IMR-90 (cell line): ENCODE measurements around the gene SLC35F1. TPM values are rescaled to one million over a fixed set of nuclear protein-coding genes. Genes with fewer than 3 reads are reported as not detected.

Source experiments
- ATAC-seq: fragments of 200-7000 bp; cut with Tn5 transposase; 2 replicates; pipeline ENCODE4 v1.9.1; 2020; ENCODE audit warnings: low read depth, mild to moderate bottlenecking, moderate library complexity
- BruUV-seq: library from RNA; stranded (reverse); fragments of 400-500 nt; replicated peaks from 2 replicates; lab custom pipeline; 2021; lab: Mats Ljungman, UMichigan
- CTCF ChIA-PET: fragments of 300-600 bp; formaldehyde crosslinking; extraction: SDS; loops from one replicate; lab custom pipeline; 2021; ENCODE audit warnings: antibody characterized with exemption; lab: Yijun Ruan, JAX
- POLR2A ChIA-PET: fragments of 300-600 bp; sonication (Branson Sonifier 250); formaldehyde crosslinking; loops from one replicate; lab custom pipeline; 2022; ENCODE audit warnings: antibody characterized with exemption; ENCODE audit not compliant: unreplicated experiment; lab: Charles Lee
- DNase-seq: peaks from one replicate; pipeline ENCODE4 v3.0.0; 2013
- H2AFZ ChIP-seq: replicated peaks from 2 replicates; pipeline ENCODE3; 2013; ENCODE audit warnings: low read length, mild to moderate bottlenecking; ENCODE audit not compliant: poor library complexity
- H2AK5ac ChIP-seq: 2 replicates; pipeline ENCODE4 v1.6.1; 2013; ENCODE audit warnings: low read depth, low read length, inconsistent platforms
- H2AK9ac ChIP-seq: replicated peaks from 2 replicates; pipeline ENCODE3; 2013; ENCODE audit warnings: mild to moderate bottlenecking, low read depth, low read length, moderate library complexity; ENCODE audit not compliant: poor library complexity
- H2BK120ac ChIP-seq: 2 replicates; pipeline ENCODE4 v1.6.1; 2013; ENCODE audit warnings: low read depth, low read length, inconsistent platforms
- H2BK15ac ChIP-seq: 3 replicates; pipeline ENCODE4 v1.6.1; 2013; ENCODE audit warnings: low read depth, low read length, inconsistent platforms
- H2BK20ac ChIP-seq: 2 replicates; pipeline ENCODE4 v1.6.1; 2013; ENCODE audit warnings: low read depth, mild to moderate bottlenecking, inconsistent platforms, low read length, moderate library complexity
- H2BK5ac ChIP-seq: 2 replicates; pipeline ENCODE4 v1.6.1; 2013; ENCODE audit warnings: mild to moderate bottlenecking, low read depth, low read length, inconsistent platforms; ENCODE audit not compliant: poor library complexity, severe bottlenecking
- H3K14ac ChIP-seq: replicated peaks from 2 replicates; pipeline ENCODE4 v1.6.1; 2013; ENCODE audit warnings: low read depth, low read length, inconsistent platforms
- H3K18ac ChIP-seq: 2 replicates; pipeline ENCODE4 v1.6.1; 2013; ENCODE audit warnings: low read depth, low read length, control low read depth
- H3K23ac ChIP-seq: 2 replicates; pipeline ENCODE4 v1.6.1; 2013; ENCODE audit warnings: low read depth, low read length, inconsistent platforms
- H3K27ac ChIP-seq: 2 replicates; pipeline ENCODE4 v1.5.1; 2013; ENCODE audit warnings: mild to moderate bottlenecking, control low read depth, low read length; ENCODE audit not compliant: insufficient read depth
- H3K27me3 ChIP-seq: 2 replicates; pipeline ENCODE4 v1.6.1; 2013; ENCODE audit warnings: low read length; ENCODE audit not compliant: control insufficient read depth, insufficient read depth
- H3K36me3 ChIP-seq: 2 replicates; pipeline ENCODE4 v1.6.1; 2013; ENCODE audit warnings: low read length, mixed read lengths; ENCODE audit not compliant: control insufficient read depth, insufficient read depth
- H3K4ac ChIP-seq: 2 replicates; pipeline ENCODE4 v1.6.1; 2013; ENCODE audit warnings: low read depth, low read length, inconsistent platforms
- H3K4me1 ChIP-seq: 2 replicates; pipeline ENCODE4 v1.6.1; 2013; ENCODE audit warnings: low read length, mixed read lengths; ENCODE audit not compliant: control insufficient read depth, insufficient read depth
- H3K4me2 ChIP-seq: 2 replicates; pipeline ENCODE4 v1.6.1; 2013; ENCODE audit warnings: low read depth, mild to moderate bottlenecking, control low read depth, low read length, moderate library complexity
- H3K4me3 ChIP-seq: 2 replicates; pipeline ENCODE4 v1.5.1; 2013; ENCODE audit warnings: low read depth, mild to moderate bottlenecking, control low read depth, low read length, moderate library complexity; ENCODE audit not compliant: insufficient read depth
- H3K56ac ChIP-seq: 2 replicates; pipeline ENCODE4 v1.6.1; 2013; ENCODE audit warnings: low read length, inconsistent platforms; ENCODE audit not compliant: insufficient read depth; ENCODE audit errors: extremely low read depth
- H3K79me1 ChIP-seq, 2 experiments: 2 replicates each; pipeline ENCODE4 v1.6.1; 2013; ENCODE audit warnings: low read length in 2 of 2, inconsistent platforms in 1 of 2, low read depth in 1 of 2
- H3K9ac ChIP-seq: 2 replicates; pipeline ENCODE4 v1.6.1; 2013; ENCODE audit warnings: low read depth, low read length, control low read depth
- H3K9me1 ChIP-seq: 2 replicates; pipeline ENCODE4 v1.6.1; 2013; ENCODE audit warnings: low read length, inconsistent platforms; ENCODE audit not compliant: insufficient read depth
- H3K9me3 ChIP-seq: 2 replicates; pipeline ENCODE4 v1.6.1; 2013; ENCODE audit warnings: low read length; ENCODE audit not compliant: control insufficient read depth, insufficient read depth
- H4K20me1 ChIP-seq: 2 replicates; pipeline ENCODE4 v1.6.1; 2013; ENCODE audit warnings: low read length, inconsistent platforms; ENCODE audit not compliant: insufficient read depth
- H4K5ac ChIP-seq: 2 replicates; pipeline ENCODE4 v1.6.1; 2013; ENCODE audit warnings: mild to moderate bottlenecking, low read depth, low read length, control low read depth
- H4K8ac ChIP-seq, 2 experiments: 2 replicates each; pipeline ENCODE4 v1.6.1; 2013; ENCODE audit warnings: low read depth in 2 of 2, low read length in 2 of 2, control low read depth in 1 of 2, inconsistent platforms in 1 of 2
- H4K91ac ChIP-seq: 2 replicates; pipeline ENCODE4 v1.6.1; 2013; ENCODE audit warnings: low read depth, low read length, inconsistent platforms; ENCODE audit not compliant: insufficient read depth
- BHLHE40 ChIP-seq: fragments of 150-350 bp; IDR thresholded peaks from 2 replicates; pipeline ENCODE4 v1.6.1; 2016; ENCODE audit warnings: mild to moderate bottlenecking, low read depth, low read length
- CEBPB ChIP-seq: IDR thresholded peaks from 2 replicates; pipeline ENCODE4 v1.6.1; 2012; ENCODE audit warnings: low read depth, low read length, improper control_type of control experiment
- CHD1 ChIP-seq: IDR thresholded peaks from 2 replicates; pipeline ENCODE4 v1.6.1; 2012; ENCODE audit warnings: low read depth, low read length, improper control_type of control experiment
- ELK1 ChIP-seq: fragments of 150-350 bp; IDR thresholded peaks from 2 replicates; pipeline ENCODE4 v1.6.1; 2016; ENCODE audit warnings: low read depth, mild to moderate bottlenecking, low read length, moderate library complexity, borderline replicate concordance
- FOS ChIP-seq: fragments of 150-350 bp; IDR thresholded peaks from 2 replicates; pipeline ENCODE4 v1.6.1; 2016; ENCODE audit warnings: low read depth, low read length
- MAFK ChIP-seq: IDR thresholded peaks from 2 replicates; pipeline ENCODE4 v1.6.1; 2012; ENCODE audit warnings: low read depth, low read length, improper control_type of control experiment
- NFE2L2 ChIP-seq: fragments of 150-350 bp; IDR thresholded peaks from 2 replicates; pipeline ENCODE4 v1.6.1; 2016; ENCODE audit warnings: low read depth, mild to moderate bottlenecking, low read length
- RAD21 ChIP-seq: IDR thresholded peaks from 2 replicates; pipeline ENCODE4 v1.6.1; 2012; ENCODE audit warnings: low read length, improper control_type of control experiment
- RCOR1 ChIP-seq: IDR thresholded peaks from 2 replicates; pipeline ENCODE4 v1.6.1; 2012; ENCODE audit warnings: mild to moderate bottlenecking, low read length, improper control_type of control experiment; ENCODE audit not compliant: insufficient replicate concordance
- RFX5 ChIP-seq: IDR thresholded peaks from 2 replicates; pipeline ENCODE4 v1.8.0; 2012; ENCODE audit warnings: low read depth, mild to moderate bottlenecking, low read length, moderate library complexity
- SMC3 ChIP-seq: fragments of 150-350 bp; IDR thresholded peaks from 2 replicates; pipeline ENCODE4 v1.6.1; 2016; ENCODE audit warnings: low read depth, mild to moderate bottlenecking, antibody characterized with exemption, low read length, moderate library complexity
- WGBS, 2 experiments: methylation state at CpG; one replicate each; pipeline versions ENCODE4 v1.1.5 to v1.1.7; 2013; ENCODE audit warnings: missing lambda C conversion rate in 2 of 2; ENCODE audit not compliant: insufficient read length in 1 of 2; ENCODE audit errors: extremely low coverage in 2 of 2; 5-methylcytosine and 5-hydroxymethylcytosine counted together
- dilution Hi-C: fragments of 300-500 bp; cut with HindIII; formaldehyde crosslinking; loops from one replicate; pipeline ENCODE4 v1.14.3; 2018; ENCODE audit warnings: low sequenced_read_pairs; ENCODE audit not compliant: unreplicated experiment
- in situ Hi-C: fragments of 300-500 bp; cut with MboI; formaldehyde crosslinking; loops from 3 replicates; pipeline ENCODE4 v1.14.3; 2019; ENCODE audit warnings: low sequenced_read_pairs, inconsistent platforms, mixed read lengths
- intact Hi-C: fragments of 100-400 bp; cut with micrococcal nuclease; formaldehyde crosslinking; loops from 2 replicates; pipeline ENCODE4 v1.10.0; 2022
- polyA plus RNA-seq, 3 experiments: library from polyadenylated mRNA; depleted of rRNA; stranded (reverse); fragments of >200 nt; gene quantifications; 2 replicates each; pipeline ENCODE4 v1.2.3, GENCODE V29; 2012; ENCODE audit warnings: low replicate concordance in 1 of 3
- total RNA-seq: library from RNA; depleted of rRNA; stranded (reverse); fragments of >200 nt; gene quantifications from 2 replicates; pipeline ENCODE4 v1.2.3, GENCODE V29; 2012

Gene SLC35F1
- total and polyA plus RNA-seq, 2 of the 4 experiments (the other 2 are of a cell fraction): not detected

GRCh38 chr6:118134206-118134605, 227.1 kb downstream of the SLC35F1 start:
- H2AK9ac ChIP-seq: no peak overlapping the region
- H3K27me3 ChIP-seq: no peaks in the 10 kb centered on the region
- H4K20me1 ChIP-seq: no peaks in the 10 kb centered on the region
- H3K27ac ChIP-seq: no peak overlapping the region
- intact Hi-C loops (no loop called here), in situ Hi-C loops (no loop called here), dilution Hi-C loops (no loop called here)
- ATAC-seq: no peak
- 29% methylated on average over 2 of the region's 2 CpGs; no CpG with 5 or more reads in 1 of the 2 experiments for WGBS, 2 experiments
- TF ChIP-seq FOS (no peak), MAFK (no peak), RCOR1 (no peak), RFX5 (no peak), ELK1 (no peak), CEBPB (no peak), CHD1 (no peak), NFE2L2 (no peak), RAD21 (no peak), BHLHE40 (no peak), SMC3 (no peak)
- no peak overlapping the region for H3K4me2 ChIP-seq
- H2BK20ac ChIP-seq: no peak overlapping the region
- no peak overlapping the region for H2AK5ac ChIP-seq
- no peaks in the 10 kb centered on the region for H3K79me1 ChIP-seq
- no peak overlapping the region for H3K9ac ChIP-seq
- H3K4ac ChIP-seq: no peak overlapping the region
- H2BK15ac ChIP-seq: no peak overlapping the region
- ChIA-PET POLR2A (no interaction called here), CTCF (no interaction called here)
- no peaks in the 10 kb centered on the region for H3K4me1 ChIP-seq
- no peaks in the 10 kb centered on the region for H3K9me3 ChIP-seq
- no peak overlapping the region for H4K8ac ChIP-seq
- H3K36me3 ChIP-seq: no peaks in the 10 kb centered on the region
- no peaks in the 10 kb centered on the region for H3K9me1 ChIP-seq
- no peak overlapping the region for H3K56ac ChIP-seq
- no peak overlapping the region for H3K23ac ChIP-seq
- DNase-seq: no peak
- BruUV-seq: no TSS peak
- no peak overlapping the region for H2BK120ac ChIP-seq
- no peak overlapping the region for H2AFZ ChIP-seq
- no peak overlapping the region for H4K91ac ChIP-seq
- no peak overlapping the region for H3K18ac ChIP-seq
- H2BK5ac ChIP-seq: no peak overlapping the region
- no peak overlapping the region for H4K5ac ChIP-seq
- H3K14ac ChIP-seq: no peak overlapping the region
- H3K4me3 ChIP-seq: no peak overlapping the region
